Osteoblast (primary cell): Measurements from ENCODE around the gene MCM3. TPM values are rescaled to one million over a fixed set of nuclear protein-coding genes. Genes with fewer than 3 reads are reported as not detected.

ENCODE experiments used
- DNase-seq: peaks from one replicate; pipeline ENCODE4 v3.0.0; 2011; ENCODE audit warnings: low spot score, mixed read lengths; ENCODE audit not compliant: insufficient read length; ENCODE audit errors: missing footprints
- H2AFZ ChIP-seq: 2 replicates; pipeline ENCODE4 v1.6.0; 2011; ENCODE audit warnings: mild to moderate bottlenecking, low read length
- H3K27ac ChIP-seq: 2 replicates; pipeline ENCODE4 v1.5.1; 2011; ENCODE audit warnings: mild to moderate bottlenecking, low read depth, low read length, moderate library complexity
- H3K27me3 ChIP-seq: 2 replicates; pipeline ENCODE4 v1.6.0; 2012; ENCODE audit warnings: mild to moderate bottlenecking, control low read depth, inconsistent platforms, low read length, moderate library complexity; ENCODE audit not compliant: insufficient read depth
- H3K36me3 ChIP-seq: 2 replicates; pipeline ENCODE4 v1.5.1; 2011; ENCODE audit warnings: mild to moderate bottlenecking, low read length, control low read depth, moderate library complexity; ENCODE audit not compliant: insufficient read depth
- H3K4me1 ChIP-seq: 2 replicates; pipeline ENCODE4 v1.5.1; 2011; ENCODE audit warnings: mild to moderate bottlenecking, low read length, control low read depth, moderate library complexity; ENCODE audit not compliant: insufficient read depth
- H3K4me2 ChIP-seq: 2 replicates; pipeline ENCODE4 v1.6.0; 2011; ENCODE audit warnings: mild to moderate bottlenecking, low read length; ENCODE audit not compliant: insufficient read depth
- H3K4me3 ChIP-seq: fragments of 200-600 bp; sonication (generic); 3 replicates; pipeline ENCODE4 v1.5.1; 2012; ENCODE audit warnings: mild to moderate bottlenecking, low read length, inconsistent platforms; ENCODE audit not compliant: insufficient read depth
- H3K79me2 ChIP-seq: 2 replicates; pipeline ENCODE4 v1.6.0; 2012; ENCODE audit warnings: mild to moderate bottlenecking, low read length, control low read depth, inconsistent platforms; ENCODE audit not compliant: insufficient read depth
- H3K9me3 ChIP-seq: 2 replicates; pipeline ENCODE4 v1.5.1; 2011; ENCODE audit warnings: low read depth, low read length, control low read depth
- H4K20me1 ChIP-seq: 2 replicates; pipeline ENCODE4 v1.6.0; 2012; ENCODE audit warnings: mild to moderate bottlenecking, low read length, control low read depth; ENCODE audit not compliant: insufficient read depth
- total RNA-seq: library from RNA; depleted of rRNA; stranded (reverse); fragments of >200 nt; gene quantifications from 2 replicates; pipeline ENCODE4 v1.2.3, GENCODE V29; 2012
- TF ChIP-seq, protein P1 (sequence below): IDR thresholded peaks from 2 replicates; pipeline ENCODE4 v1.5.1; 2011; ENCODE audit warnings: mild to moderate bottlenecking, low read depth, low read length, moderate library complexity; ENCODE audit errors: extremely low read depth

Gene MCM3
- total RNA-seq, 1 donor, result 19.2 TPM

DNA sequence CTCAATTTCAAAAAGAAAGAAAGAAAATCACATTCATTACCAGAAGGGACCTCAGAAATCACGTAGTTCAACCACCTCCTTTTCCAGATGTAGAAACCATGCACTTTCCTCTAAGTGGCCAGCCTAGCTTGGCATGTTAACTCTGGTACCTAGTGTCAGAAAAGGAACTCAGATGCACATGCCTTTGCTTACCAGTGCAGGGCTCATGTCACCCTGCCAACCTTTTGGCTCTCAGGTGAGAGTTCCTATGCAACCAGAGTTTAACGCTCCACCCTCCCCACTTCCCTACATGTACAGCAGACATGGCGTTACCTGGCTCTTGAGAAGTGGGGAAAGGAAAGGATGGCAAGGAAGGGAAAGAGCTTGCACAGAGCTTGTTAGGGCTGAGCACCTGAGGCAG is 23.9 kb downstream of the MCM3 start:
- Histone ChIP-seq H3K27me3 (no peaks in the 10 kb centered on the region), H2AFZ (no peak overlapping the region), H4K20me1 (no peaks in the 10 kb centered on the region), H3K4me2 (peak overlapping the region; percentile 44), H3K36me3 (peaks cover 16% of the 10 kb centered on the region), H3K79me2 (no peaks in the 10 kb centered on the region), H3K4me1 (peaks cover 10% of the 10 kb centered on the region), H3K4me3 (no peak overlapping the region), H3K9me3 (no peaks in the 10 kb centered on the region), H3K27ac (no peak overlapping the region)
- no peak for DNase-seq
- TF ChIP-seq, protein P1, sequence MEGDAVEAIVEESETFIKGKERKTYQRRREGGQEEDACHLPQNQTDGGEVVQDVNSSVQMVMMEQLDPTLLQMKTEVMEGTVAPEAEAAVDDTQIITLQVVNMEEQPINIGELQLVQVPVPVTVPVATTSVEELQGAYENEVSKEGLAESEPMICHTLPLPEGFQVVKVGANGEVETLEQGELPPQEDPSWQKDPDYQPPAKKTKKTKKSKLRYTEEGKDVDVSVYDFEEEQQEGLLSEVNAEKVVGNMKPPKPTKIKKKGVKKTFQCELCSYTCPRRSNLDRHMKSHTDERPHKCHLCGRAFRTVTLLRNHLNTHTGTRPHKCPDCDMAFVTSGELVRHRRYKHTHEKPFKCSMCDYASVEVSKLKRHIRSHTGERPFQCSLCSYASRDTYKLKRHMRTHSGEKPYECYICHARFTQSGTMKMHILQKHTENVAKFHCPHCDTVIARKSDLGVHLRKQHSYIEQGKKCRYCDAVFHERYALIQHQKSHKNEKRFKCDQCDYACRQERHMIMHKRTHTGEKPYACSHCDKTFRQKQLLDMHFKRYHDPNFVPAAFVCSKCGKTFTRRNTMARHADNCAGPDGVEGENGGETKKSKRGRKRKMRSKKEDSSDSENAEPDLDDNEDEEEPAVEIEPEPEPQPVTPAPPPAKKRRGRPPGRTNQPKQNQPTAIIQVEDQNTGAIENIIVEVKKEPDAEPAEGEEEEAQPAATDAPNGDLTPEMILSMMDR, result no peak

DNA sequence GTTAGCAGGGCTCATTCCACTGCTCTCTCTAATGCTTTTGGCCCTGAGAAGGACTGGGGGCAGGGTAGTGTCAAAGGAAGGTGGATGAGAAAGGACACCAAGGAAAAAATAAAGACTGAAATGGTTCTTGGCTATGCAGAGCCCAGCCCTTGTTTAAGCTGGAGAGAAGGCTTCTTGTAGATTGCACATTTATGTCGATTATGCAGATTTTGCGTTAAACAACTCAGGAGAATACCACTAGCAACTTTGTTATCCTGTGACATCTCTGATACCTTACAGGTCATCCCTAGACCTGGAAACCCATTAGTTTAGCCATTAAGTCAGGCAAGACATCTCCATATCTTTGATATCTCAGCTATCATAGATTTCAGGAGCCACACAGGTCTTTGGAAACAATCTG is 29.1 kb downstream of the MCM3 start:
- Histone ChIP-seq H3K4me3 (no peak overlapping the region), H3K36me3 (no peaks in the 10 kb centered on the region), H3K9me3 (no peaks in the 10 kb centered on the region), H2AFZ (no peak overlapping the region), H3K79me2 (no peaks in the 10 kb centered on the region), H3K4me2 (no peak overlapping the region), H3K27me3 (peaks cover 28% of the 10 kb centered on the region), H4K20me1 (no peaks in the 10 kb centered on the region), H3K4me1 (no peaks in the 10 kb centered on the region), H3K27ac (no peak overlapping the region)
- DNase-seq, result no peak
- TF ChIP-seq, protein P1, result no peak

DNA sequence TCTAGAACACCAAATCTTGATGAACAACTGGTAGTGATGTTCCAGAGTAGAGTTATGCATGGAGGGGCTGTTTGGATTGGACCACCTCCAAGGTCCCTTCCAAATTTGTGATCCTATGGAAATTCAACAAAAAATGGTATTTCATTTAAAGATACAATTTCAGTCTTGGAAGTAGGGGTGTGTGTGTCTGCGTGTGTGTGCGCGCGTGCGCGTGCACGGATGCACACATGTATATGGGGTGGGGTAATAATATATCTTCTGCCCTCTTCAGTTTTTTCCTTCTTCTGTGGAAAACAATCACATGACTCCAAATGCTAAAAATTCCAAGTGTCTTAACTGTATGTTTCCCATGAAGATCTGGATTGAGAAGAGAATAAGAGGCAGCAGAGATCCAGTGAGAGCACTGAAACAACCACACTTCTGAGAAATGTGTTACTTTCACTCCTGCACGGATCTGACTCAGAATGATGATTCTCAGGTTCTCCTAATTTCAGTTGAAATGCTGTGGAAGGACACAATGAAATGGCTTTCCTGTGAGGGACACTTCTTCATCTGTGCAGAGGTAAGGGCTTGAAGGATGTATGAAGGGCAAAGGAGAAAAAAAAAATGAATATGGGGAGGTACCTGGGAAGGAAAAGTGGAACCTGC is 29.7 kb downstream of the MCM3 start:
- no peak overlapping the region for H3K4me3 ChIP-seq
- DNase-seq, result no peak
- no peak overlapping the region for H2AFZ ChIP-seq
- no peaks in the 10 kb centered on the region for H3K4me1 ChIP-seq
- no peak overlapping the region for H3K4me2 ChIP-seq
- no peak overlapping the region for H3K27ac ChIP-seq
- no peaks in the 10 kb centered on the region for H3K9me3 ChIP-seq
- TF ChIP-seq, protein P1, result no peak
- no peaks in the 10 kb centered on the region for H4K20me1 ChIP-seq
- H3K79me2 ChIP-seq, result no peaks in the 10 kb centered on the region
- peaks cover 28% of the 10 kb centered on the region for H3K27me3 ChIP-seq
- no peaks in the 10 kb centered on the region for H3K36me3 ChIP-seq

DNA sequence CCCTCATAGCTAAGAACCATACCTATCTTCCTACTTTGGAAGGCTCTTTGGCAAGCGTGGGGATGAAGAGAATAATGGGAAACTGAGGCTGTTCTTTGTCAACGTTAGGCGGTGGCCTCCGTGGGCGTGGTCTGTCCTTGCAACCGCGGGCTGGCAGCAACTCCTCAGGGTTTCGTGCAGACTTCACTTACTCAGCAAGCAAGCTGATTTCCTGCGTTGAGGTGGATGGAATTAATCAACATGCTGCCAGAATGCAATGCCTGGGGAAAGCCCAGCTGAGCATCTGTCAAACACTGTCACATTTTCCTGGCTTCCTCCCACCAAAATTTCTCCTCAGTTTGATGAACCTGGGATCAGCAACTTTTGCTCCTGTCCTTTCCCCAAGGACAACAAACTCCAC is 31.0 kb downstream of the MCM3 start:
- DNase-seq, result no peak
- Histone ChIP-seq H3K4me2 (no peak overlapping the region), H3K27me3 (peaks cover 28% of the 10 kb centered on the region)

More for the DNA sequence above, 31.0 kb downstream of the MCM3 start:
- Histone ChIP-seq H4K20me1 (no peaks in the 10 kb centered on the region), H3K4me1 (no peaks in the 10 kb centered on the region), H3K79me2 (no peaks in the 10 kb centered on the region), H3K4me3 (no peak overlapping the region), H3K9me3 (no peaks in the 10 kb centered on the region), H3K36me3 (no peaks in the 10 kb centered on the region), H3K27ac (no peak overlapping the region), H2AFZ (no peak overlapping the region)
- TF ChIP-seq, protein P1, result no peak
